Measurements from ENCODE around the gene NQO2. TPM values are rescaled to one million over a fixed set of nuclear protein-coding genes. Genes with fewer than 3 reads are reported as not detected.

NQO2 gene
- total RNA-seq, 1 donor from 2014 or later = 51.1 TPM

DNA sequence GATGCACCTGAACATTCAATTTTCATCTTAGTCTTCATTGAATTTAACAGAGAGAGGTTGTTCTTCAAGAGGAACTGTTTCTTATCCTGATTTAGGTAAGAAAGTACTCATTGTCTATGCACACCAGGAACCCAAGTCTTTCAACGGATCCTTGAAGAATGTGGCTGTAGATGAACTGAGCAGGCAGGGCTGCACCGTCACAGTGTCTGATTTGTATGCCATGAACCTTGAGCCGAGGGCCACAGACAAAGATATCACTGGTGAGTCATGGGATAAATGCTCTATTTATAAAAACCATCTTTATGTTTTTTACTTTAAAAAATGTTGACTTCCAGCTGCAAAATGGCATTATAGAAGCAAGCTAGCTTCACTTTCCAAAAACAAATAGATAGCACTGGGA is 10.2 kb downstream of the NQO2 start:
- no peaks in the 10 kb centered on the region for H3K4me1 ChIP-seq
- no peak overlapping the region for H3K27ac ChIP-seq (replicated peaks)
- H3K27me3 ChIP-seq (ENCODE audit: low read depth) = no peaks in the 10 kb centered on the region
- H3K36me3 ChIP-seq = peaks cover 94% of the 10 kb centered on the region
- H3K4me3 ChIP-seq = no peak overlapping the region
- H3K9me3 ChIP-seq (replicated peaks) = peaks cover 23% of the 10 kb centered on the region
- intact Hi-C loops (cut with micrococcal nuclease) = no loop called here
- DNase-seq = no peak
- TF ChIP-seq, protein P1, sequence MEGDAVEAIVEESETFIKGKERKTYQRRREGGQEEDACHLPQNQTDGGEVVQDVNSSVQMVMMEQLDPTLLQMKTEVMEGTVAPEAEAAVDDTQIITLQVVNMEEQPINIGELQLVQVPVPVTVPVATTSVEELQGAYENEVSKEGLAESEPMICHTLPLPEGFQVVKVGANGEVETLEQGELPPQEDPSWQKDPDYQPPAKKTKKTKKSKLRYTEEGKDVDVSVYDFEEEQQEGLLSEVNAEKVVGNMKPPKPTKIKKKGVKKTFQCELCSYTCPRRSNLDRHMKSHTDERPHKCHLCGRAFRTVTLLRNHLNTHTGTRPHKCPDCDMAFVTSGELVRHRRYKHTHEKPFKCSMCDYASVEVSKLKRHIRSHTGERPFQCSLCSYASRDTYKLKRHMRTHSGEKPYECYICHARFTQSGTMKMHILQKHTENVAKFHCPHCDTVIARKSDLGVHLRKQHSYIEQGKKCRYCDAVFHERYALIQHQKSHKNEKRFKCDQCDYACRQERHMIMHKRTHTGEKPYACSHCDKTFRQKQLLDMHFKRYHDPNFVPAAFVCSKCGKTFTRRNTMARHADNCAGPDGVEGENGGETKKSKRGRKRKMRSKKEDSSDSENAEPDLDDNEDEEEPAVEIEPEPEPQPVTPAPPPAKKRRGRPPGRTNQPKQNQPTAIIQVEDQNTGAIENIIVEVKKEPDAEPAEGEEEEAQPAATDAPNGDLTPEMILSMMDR (IDR thresholded peaks at IDR 0.05; ENCODE audit: borderline replicate concordance) = no peak

DNA sequence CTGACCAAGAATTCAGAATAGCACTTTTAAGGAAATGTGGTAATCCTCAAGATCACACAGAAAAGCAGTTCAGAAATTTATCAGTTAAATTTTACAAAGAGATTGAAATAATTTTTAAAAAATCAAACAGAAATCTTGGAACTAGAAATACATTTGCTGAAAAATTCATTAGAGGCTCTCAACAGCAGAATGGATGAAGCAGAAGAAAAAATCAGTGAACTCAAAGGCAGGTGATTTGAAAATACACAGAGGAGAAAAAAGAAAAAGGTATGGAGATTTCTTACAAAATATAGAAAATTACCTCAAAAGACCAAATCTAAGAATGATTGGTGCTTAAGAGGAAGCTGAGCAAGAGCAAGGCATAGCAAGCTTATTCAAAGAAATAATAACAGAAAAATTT is 11.5 kb downstream of the NQO2 start:
- TF ChIP-seq, protein P1 (IDR thresholded peaks at IDR 0.05; ENCODE audit: borderline replicate concordance) = no peak
- Histone ChIP-seq H3K9me3 (replicated peaks) (peaks cover 23% of the 10 kb centered on the region), H3K27me3 (ENCODE audit: low read depth) (no peaks in the 10 kb centered on the region), H3K27ac (replicated peaks) (no peak overlapping the region), H3K36me3 (peaks cover 93% of the 10 kb centered on the region), H3K4me1 (no peaks in the 10 kb centered on the region), H3K4me3 (no peak overlapping the region)
- intact Hi-C loops (cut with micrococcal nuclease) = no loop called here
- DNase-seq = no peak

DNA sequence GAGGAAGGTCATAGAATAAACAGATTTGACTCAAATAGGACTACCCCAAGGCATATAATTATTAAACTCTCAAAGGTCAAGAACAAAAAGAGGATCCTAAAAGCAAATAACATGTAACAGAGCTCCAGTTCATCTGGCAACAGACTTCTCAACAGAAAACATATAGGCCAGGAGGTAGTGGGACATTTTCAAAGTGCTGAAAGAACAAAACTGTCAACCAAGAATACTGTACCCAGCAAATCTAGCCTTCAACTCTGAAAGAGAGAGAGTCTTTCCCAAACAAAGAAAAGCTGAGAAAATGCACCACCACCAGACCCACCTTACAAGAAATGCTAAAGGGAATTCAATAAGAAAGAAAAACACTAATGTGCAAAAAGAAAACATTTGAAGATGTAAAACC is 11.9 kb downstream of the NQO2 start:
- H3K27ac ChIP-seq (replicated peaks) = no peak overlapping the region
- peaks cover 92% of the 10 kb centered on the region for H3K36me3 ChIP-seq

DNA sequence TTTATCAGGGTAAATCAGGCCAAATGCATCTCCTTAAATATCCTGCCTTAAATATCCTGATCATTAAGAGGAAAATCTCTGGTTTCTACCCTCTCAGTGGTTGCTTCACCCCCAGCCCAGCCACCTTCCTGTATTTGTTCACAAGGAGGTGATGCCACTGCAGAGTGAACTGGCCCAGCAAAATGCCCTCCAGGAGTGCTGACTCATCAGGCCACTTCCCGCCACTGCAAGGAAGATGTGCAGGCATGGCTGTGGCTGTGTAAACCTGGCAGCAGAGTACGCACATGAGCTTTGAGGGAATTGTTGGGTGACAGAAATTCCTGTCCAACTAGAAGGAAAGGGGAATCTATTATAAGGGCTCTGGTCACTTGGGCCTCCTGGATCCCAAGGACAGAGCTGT is 13.8 kb downstream of the NQO2 start:
- H3K9me3 ChIP-seq (replicated peaks) = peaks cover 23% of the 10 kb centered on the region
- TF ChIP-seq, protein P1 (IDR thresholded peaks at IDR 0.05; ENCODE audit: borderline replicate concordance) = no peak
- H3K36me3 ChIP-seq = peaks cover 93% of the 10 kb centered on the region
- no peak overlapping the region for H3K4me3 ChIP-seq
- no peaks in the 10 kb centered on the region for H3K4me1 ChIP-seq
- H3K27me3 ChIP-seq (ENCODE audit: low read depth) = no peaks in the 10 kb centered on the region
- intact Hi-C loops (cut with micrococcal nuclease) = no loop called here
- DNase-seq = peak; percentile 36
- H3K27ac ChIP-seq (replicated peaks) = no peak overlapping the region

More for the DNA sequence above, 11.9 kb downstream of the NQO2 start:
- Histone ChIP-seq H3K27me3 (ENCODE audit: low read depth) (no peaks in the 10 kb centered on the region), H3K9me3 (replicated peaks) (peaks cover 23% of the 10 kb centered on the region), H3K4me3 (no peak overlapping the region), H3K4me1 (no peaks in the 10 kb centered on the region)
- intact Hi-C loops (cut with micrococcal nuclease) = no loop called here
- TF ChIP-seq, protein P1 (IDR thresholded peaks at IDR 0.05; ENCODE audit: borderline replicate concordance) = no peak
- no peak for DNase-seq

DNA sequence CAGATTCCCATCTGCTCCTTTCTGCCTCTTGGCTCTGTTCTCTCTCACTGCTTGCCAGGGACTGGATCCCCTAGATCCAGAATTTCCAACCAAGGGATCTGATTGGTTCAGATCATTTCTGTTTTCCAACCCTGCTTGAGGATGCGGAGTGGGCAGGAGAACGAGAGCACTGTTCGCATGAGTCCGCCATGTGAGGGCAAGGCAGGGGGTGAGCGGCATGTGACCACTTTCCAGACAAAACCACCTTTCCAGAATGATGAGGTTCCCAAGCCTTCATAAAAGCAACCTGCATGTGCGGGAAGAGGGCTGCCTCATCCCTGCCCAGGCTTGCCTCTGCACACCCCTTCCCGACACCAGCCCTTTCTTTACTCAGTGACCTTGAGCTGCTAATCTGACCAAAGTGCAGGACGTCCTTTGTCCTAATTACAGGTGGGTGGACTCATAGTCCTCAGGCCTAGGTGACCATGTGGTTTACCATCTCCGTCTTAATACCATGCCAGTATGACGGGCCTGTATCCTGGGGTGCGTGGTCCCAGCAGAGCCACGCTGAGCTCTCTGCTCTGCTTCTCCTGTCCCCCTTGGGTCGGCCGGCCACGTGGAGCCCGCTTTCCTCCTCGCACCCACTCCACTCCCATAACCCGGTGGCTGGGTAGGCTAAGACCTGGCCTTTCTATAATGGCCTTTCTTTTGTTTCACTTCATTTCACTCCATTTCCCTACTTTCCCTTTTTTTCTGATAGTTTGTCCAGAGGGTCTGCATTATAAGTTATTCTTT is 14.4 kb downstream of the NQO2 start:
- intact Hi-C loops (cut with micrococcal nuclease) = no loop called here
- Histone ChIP-seq H3K36me3 (peaks cover 91% of the 10 kb centered on the region), H3K27ac (replicated peaks) (no peak overlapping the region), H3K4me3 (no peak overlapping the region), H3K9me3 (replicated peaks) (peaks cover 23% of the 10 kb centered on the region), H3K4me1 (peaks cover 5% of the 10 kb centered on the region), H3K27me3 (ENCODE audit: low read depth) (no peaks in the 10 kb centered on the region)
- DNase-seq = no peak
- TF ChIP-seq, protein P1 (IDR thresholded peaks at IDR 0.05; ENCODE audit: borderline replicate concordance) = no peak
